Coronary artery (tissue), 2 donors: ENCODE measurements around the gene CARD11.

Experiments used
- DNase-seq: peaks from one replicate; pipeline ENCODE4 v3.0.0-alpha.2; 2017; ENCODE audit warnings: low spot score
- H3K27ac ChIP-seq, 2 donors: fragments of 200-600 bp; sonication (generic); one replicate each; pipeline ENCODE4 v1.5.1; 2016 to 2019
- H3K4me3 ChIP-seq: fragments of 200-600 bp; sonication (generic); 2 replicates; pipeline ENCODE4 v1.5.1; 2016; ENCODE audit warnings: mild to moderate bottlenecking, moderate library complexity
- TF ChIP-seq, protein P1 (sequence below): fragments of 200-600 bp; sonication (generic); IDR thresholded peaks from one replicate; pipeline ENCODE4 v1.5.1; 2019; ENCODE audit warnings: antibody characterized with exemption

The CARD11 gene

GRCh38 chr7:2934211-2934731 is 109.4 kb downstream of the CARD11 start:
- Histone ChIP-seq H3K27ac (no peak overlapping the region), H3K4me3 (no peak overlapping the region)
- peak; percentile 54 for DNase-seq
- TF ChIP-seq, protein P1, sequence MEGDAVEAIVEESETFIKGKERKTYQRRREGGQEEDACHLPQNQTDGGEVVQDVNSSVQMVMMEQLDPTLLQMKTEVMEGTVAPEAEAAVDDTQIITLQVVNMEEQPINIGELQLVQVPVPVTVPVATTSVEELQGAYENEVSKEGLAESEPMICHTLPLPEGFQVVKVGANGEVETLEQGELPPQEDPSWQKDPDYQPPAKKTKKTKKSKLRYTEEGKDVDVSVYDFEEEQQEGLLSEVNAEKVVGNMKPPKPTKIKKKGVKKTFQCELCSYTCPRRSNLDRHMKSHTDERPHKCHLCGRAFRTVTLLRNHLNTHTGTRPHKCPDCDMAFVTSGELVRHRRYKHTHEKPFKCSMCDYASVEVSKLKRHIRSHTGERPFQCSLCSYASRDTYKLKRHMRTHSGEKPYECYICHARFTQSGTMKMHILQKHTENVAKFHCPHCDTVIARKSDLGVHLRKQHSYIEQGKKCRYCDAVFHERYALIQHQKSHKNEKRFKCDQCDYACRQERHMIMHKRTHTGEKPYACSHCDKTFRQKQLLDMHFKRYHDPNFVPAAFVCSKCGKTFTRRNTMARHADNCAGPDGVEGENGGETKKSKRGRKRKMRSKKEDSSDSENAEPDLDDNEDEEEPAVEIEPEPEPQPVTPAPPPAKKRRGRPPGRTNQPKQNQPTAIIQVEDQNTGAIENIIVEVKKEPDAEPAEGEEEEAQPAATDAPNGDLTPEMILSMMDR = no peak

DNA sequence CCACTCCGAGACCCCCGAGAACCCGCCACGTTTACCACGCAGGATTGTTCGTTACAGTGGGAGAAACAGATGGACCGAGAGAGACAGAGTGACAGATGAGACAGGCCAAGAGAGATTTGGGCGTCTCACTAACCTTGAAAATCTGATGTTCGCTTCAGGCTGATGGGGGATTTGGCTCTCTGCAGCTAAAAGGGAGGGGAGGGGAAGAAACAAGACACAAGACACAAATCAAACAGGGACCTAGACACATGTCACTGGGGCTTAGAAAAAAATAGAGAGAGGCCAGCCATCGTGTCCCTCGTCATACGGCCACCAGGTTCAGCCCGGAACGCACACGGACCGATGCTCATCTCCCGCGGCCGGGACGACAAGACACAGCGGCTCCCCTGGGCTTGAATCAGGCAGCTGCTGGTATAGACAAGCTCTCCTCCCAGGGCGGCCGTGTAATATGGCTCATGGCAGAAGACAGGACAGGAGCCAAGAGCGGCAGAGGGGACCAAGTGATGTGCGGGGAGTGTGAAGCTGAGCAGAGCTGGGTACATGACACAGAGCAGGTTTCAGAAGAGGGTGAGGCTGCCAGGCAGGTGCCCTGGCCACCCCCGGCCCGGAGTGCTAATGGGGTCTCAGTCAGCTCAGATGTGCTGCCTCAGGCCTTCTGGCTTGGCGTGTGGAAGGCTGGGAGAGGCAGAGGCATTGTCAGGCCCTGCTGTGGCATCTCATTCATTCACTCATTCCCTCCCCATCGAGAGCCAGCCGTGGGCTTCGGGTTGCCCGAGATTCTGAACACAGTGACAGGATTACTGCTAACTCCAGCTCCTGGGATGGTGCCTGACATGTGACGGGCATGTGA is 111.0 kb downstream of the CARD11 start:
- peak; percentile 65 for DNase-seq

DNA sequence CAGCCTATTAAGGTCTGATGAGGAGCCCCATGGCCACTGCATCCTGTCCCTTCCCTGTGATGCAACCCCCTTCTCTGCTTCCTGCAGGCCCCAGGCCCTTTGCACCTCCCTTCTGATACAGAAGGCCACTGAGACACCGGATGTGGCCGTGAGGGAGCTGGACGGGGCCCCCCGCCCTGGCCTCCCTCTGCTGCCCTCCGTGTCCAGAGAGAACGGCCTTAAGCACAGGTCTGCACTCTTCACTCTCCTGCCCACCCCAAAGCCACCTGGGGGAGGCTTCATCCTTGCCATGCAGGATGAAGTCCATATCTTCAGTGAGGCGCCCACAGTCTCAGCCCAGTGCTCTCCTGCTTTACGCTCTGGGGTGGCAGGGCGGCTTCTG is 112.6 kb downstream of the CARD11 start:
- peak; percentile 52 for DNase-seq
- H3K27ac ChIP-seq = no peak overlapping the region

More for the DNA sequence above, 111.0 kb downstream of the CARD11 start:
- no peak overlapping the region for H3K4me3 ChIP-seq
- no peak overlapping the region for H3K27ac ChIP-seq
- TF ChIP-seq, protein P1 = no peak

DNA sequence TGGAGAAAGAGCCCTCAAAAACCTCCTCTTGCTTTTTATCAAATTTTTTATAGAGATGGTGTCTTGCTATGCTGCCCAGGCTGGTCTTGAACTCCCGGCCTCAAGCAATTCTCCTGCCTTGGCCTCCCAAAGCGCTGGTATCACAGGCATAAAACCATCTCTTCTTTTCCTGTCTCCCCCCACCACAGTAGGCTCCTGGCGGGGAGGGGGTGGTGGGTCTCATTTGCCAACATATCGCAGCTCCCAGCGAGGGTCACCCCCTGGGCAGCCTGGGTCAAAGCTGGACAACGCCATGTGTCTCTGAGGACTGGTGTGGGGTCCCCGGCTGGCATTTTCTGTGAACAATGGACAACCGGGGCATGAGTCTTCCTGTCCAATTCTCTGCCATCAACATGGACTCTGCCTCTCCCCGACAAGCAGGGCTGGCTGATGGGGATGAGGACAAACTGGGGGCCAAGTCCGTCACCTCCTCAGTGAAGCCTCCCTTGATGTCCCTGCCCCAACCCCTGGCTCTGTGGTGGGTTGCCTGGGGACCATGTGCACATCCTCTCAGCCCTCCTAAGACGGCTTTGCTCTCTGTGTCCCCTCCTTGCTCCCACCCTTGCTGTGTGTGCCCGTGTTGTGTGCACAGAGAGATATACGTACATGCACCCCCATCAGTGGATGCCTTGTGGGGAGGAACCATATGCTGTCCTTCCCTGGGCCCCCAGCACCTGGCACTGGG is 113.2 kb downstream of the CARD11 start:
- TF ChIP-seq, protein P1 = no peak
- DNase-seq = peak; percentile 40
- H3K27ac ChIP-seq = no peak overlapping the region
- H3K4me3 ChIP-seq = no peak overlapping the region

More for the DNA sequence above, 112.6 kb downstream of the CARD11 start:
- no peak overlapping the region for H3K4me3 ChIP-seq
- TF ChIP-seq, protein P1 = no peak

- peak; percentile 21 for DNase-seq
- TF ChIP-seq, protein P1 = no peak
- Histone ChIP-seq H3K4me3 (no peak overlapping the region), H3K27ac (no peak overlapping the region)
Measured at GRCh38 chr7:2929321-2930201, 114.1 kb downstream of the CARD11 start.

GRCh38 chr7:2928613-2929311 is 114.9 kb downstream of the CARD11 start:
- no peak overlapping the region for H3K27ac ChIP-seq
- TF ChIP-seq, protein P1 = no peak
- DNase-seq = peak; percentile 60
- H3K4me3 ChIP-seq = no peak overlapping the region
